ENCODE data around the gene PMAIP1. TPM values are rescaled to one million over a fixed set of nuclear protein-coding genes. Genes with fewer than 3 reads are reported as not detected.

PMAIP1 gene
- total RNA-seq, 1 experiment from 2014 or later = 50.3 TPM

- no peak for DNase-seq (ENCODE audit: low read depth)
These were observed 11.8 kb downstream of the PMAIP1 start for GRCh38 chr18:59911600-59911999.

GRCh38 chr18:59912007-59912550 lies 12.3 kb downstream of the PMAIP1 start:
- DNase-seq (ENCODE audit: low read depth) = no peak

GRCh38 chr18:59915606-59916005 lies 15.8 kb downstream of the PMAIP1 start:
- DNase-seq (ENCODE audit: low read depth) = peak; percentile 42

GRCh38 chr18:59916746-59917145 lies 16.9 kb downstream of the PMAIP1 start:
- no peak for DNase-seq (ENCODE audit: low read depth)

- peak; percentile 62 for DNase-seq (ENCODE audit: low read depth)
These were observed 17.6 kb downstream of the PMAIP1 start for GRCh38 chr18:59917422-59917821.

- peak; percentile 95 for DNase-seq (ENCODE audit: low read depth)
These were observed 18.5 kb downstream of the PMAIP1 start for GRCh38 chr18:59918320-59918755.

GRCh38 chr18:59918997-59919396 lies 19.2 kb downstream of the PMAIP1 start:
- DNase-seq (ENCODE audit: low read depth) = no peak

GRCh38 chr18:59921384-59921891 lies 21.6 kb downstream of the PMAIP1 start:
- peak; percentile 79 for DNase-seq (ENCODE audit: low read depth)

- DNase-seq (ENCODE audit: low read depth) = no peak
These were observed 23.9 kb downstream of the PMAIP1 start for GRCh38 chr18:59923539-59924196.

GRCh38 chr18:59926131-59926530 lies 26.3 kb downstream of the PMAIP1 start:
- DNase-seq (ENCODE audit: low read depth) = no peak

GRCh38 chr18:59927246-59927825 lies 27.5 kb downstream of the PMAIP1 start:
- DNase-seq (ENCODE audit: low read depth) = no peak

- DNase-seq (ENCODE audit: low read depth) = no peak
These were observed 28.4 kb downstream of the PMAIP1 start for GRCh38 chr18:59928201-59928600.

- peak; percentile 46 for DNase-seq (ENCODE audit: low read depth)
These were observed 30.0 kb downstream of the PMAIP1 start for GRCh38 chr18:59929621-59930295.

GRCh38 chr18:59932401-59932800 lies 32.6 kb downstream of the PMAIP1 start:
- DNase-seq (ENCODE audit: low read depth) = no peak

- no peak for DNase-seq (ENCODE audit: low read depth)
These were observed 38.9 kb downstream of the PMAIP1 start for GRCh38 chr18:59938676-59939075.

GRCh38 chr18:59939127-59939526 lies 39.3 kb downstream of the PMAIP1 start:
- no peak for DNase-seq (ENCODE audit: low read depth)

GRCh38 chr18:59940068-59940467 lies 40.3 kb downstream of the PMAIP1 start:
- DNase-seq (ENCODE audit: low read depth) = no peak

GRCh38 chr18:59941331-59941730 lies 41.5 kb downstream of the PMAIP1 start:
- DNase-seq (ENCODE audit: low read depth) = no peak

GRCh38 chr18:59942601-59943000 lies 42.8 kb downstream of the PMAIP1 start:
- DNase-seq (ENCODE audit: low read depth) = no peak

- no peak for DNase-seq (ENCODE audit: low read depth)
These were observed 45.7 kb downstream of the PMAIP1 start for GRCh38 chr18:59945544-59945943.

GRCh38 chr18:59950215-59950944 lies 50.6 kb downstream of the PMAIP1 start:
- no peak for DNase-seq (ENCODE audit: low read depth)

- no peak for DNase-seq (ENCODE audit: low read depth)
These were observed 51.8 kb downstream of the PMAIP1 start for GRCh38 chr18:59951591-59951990.
